HK-2 (cell line): ENCODE data around the gene GRK5.

Source experiments
- DNase-seq: peaks from one replicate; pipeline ENCODE4 v3.0.0-alpha.2; 2018; ENCODE audit not compliant: unreplicated experiment

GRK5 gene

DNA sequence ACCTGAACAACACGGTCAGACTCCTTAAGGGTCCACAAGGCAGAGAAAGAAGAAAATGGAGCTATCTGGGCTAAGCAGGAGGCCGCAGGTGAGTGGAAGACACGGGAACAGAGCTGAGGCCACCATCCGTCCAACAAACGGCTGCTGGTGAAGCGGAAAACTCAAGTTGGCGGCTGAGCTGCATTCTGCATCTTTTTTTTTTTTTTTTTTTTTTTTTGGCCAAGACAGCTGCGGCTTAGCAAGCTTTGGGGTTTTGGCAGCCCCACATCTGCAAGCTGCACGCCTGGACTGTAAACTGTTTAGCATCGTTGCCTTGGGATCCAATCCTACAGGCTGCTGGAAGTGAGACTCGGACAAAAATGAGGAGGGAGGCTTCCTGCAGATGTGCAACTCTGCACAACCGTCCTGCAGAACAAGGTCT lies 297.8 kb downstream of the GRK5 start:
- DNase-seq, result no peak
